HG02884 (cell line): ENCODE data around the gene LDLRAD4.

Experiments
- ATAC-seq: cut with Tn5 transposase; IDR thresholded peaks from one replicate; pipeline ENCODE4 v1.9.1; 2021; ENCODE audit warnings: mild to moderate bottlenecking, moderate library complexity; ENCODE audit not compliant: unreplicated experiment

Gene LDLRAD4

DNA sequence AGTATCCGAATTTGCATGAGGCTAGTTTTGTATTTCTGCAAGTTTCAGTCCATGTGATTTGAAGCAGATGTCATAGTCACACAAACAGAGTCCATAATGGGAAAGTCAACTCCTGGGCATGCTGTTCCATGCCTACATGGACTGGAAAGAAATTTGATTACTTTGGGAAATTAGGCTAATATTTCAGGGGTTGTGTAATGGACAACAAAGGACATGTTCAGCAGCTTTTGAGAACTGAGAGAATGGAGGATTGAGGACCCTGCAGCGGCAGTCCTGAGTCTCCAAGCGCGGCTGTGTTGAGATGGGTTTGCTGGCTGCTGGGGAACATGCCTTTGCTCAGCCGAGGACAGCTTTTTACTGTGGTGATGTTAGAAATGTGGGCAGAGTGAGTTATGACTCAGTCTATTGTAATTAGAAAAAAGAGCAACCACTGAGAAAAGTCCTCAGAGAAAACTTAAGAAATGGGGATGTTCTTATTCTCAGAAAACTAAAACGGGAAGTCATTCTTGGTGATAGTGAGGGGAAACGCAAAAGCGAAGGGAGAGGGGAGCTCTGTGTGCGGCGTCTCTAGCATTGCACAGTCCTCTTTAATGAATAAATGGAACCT is 358.6 kb downstream of the LDLRAD4 start:
- ATAC-seq, result peak; percentile 94

- no peak for ATAC-seq
Measured at GRCh38 chr18:13577781-13578180, 359.2 kb downstream of the LDLRAD4 start.

GRCh38 chr18:13578400-13578799 is 359.8 kb downstream of the LDLRAD4 start:
- ATAC-seq, result no peak

- ATAC-seq, result no peak
Measured at GRCh38 chr18:13579874-13580273, 361.3 kb downstream of the LDLRAD4 start.

DNA sequence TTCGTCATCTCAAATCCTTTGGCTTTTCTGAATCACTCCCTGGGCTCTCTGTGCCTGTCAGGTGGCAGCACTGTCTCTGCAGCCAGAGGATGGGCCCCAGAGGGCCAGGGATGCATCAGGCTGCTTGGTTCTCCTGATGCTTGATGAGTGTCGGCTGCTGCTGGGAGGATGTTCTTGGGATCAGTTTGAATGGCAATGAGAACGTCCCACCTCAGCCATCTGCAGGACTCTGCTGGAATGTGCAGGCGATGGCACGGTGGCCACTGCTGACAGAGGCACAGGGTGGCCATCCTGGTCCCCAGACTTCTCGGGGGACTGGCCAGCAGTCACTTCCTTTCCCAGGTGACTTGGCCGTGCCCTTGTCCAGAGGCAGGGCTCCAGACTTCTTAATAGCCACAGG is 361.8 kb downstream of the LDLRAD4 start:
- no peak for ATAC-seq

- no peak for ATAC-seq
Measured at GRCh38 chr18:13580991-13581390, 362.4 kb downstream of the LDLRAD4 start.

GRCh38 chr18:13581496-13582177 is 363.1 kb downstream of the LDLRAD4 start:
- no peak for ATAC-seq

GRCh38 chr18:13582178-13582670 is 363.7 kb downstream of the LDLRAD4 start:
- no peak for ATAC-seq

- ATAC-seq, result no peak
Measured at GRCh38 chr18:13583576-13584550, 365.3 kb downstream of the LDLRAD4 start.

DNA sequence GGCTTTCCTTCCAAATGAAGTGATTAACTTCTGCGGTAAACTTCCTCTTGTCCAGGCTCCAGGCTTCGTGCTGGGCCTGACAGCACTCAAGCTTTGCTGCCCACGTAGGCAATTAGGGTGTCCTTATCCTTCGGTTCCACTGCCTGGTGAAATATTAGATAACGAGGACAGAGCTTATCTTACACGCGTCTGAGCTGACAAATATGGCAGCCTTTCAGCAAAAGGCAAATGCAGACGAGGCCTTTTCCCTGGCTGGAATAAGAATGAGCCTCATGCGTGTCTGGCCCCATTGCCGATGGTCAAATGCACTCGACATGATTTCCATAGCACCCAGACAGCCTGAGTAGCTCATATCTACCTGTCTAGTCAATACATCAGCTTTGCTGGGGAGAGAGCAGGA is 366.3 kb downstream of the LDLRAD4 start:
- ATAC-seq, result no peak

GRCh38 chr18:13585379-13586153 is 367.0 kb downstream of the LDLRAD4 start:
- ATAC-seq, result peak; percentile 51

DNA sequence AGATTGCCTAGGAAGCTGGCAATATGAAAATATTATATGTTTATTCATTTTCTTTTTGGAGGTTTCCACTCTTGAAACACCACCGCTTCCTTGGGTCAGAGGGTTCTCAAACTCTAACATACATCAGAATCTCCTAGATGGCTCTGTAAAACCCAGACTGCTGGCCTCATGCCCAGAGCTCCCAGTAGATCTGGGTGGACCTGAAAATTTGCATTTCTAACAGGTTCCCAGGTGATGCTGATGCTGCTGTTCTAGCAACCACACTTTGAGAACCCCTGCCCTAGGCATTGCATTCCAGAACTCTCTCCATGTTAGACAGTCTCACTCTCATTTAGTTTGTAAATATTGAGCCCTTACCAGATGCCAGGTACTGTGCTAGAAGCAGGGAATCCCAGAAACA is 368.4 kb downstream of the LDLRAD4 start:
- no peak for ATAC-seq

- ATAC-seq, result no peak
Measured at GRCh38 chr18:13587477-13587876, 368.9 kb downstream of the LDLRAD4 start.

DNA sequence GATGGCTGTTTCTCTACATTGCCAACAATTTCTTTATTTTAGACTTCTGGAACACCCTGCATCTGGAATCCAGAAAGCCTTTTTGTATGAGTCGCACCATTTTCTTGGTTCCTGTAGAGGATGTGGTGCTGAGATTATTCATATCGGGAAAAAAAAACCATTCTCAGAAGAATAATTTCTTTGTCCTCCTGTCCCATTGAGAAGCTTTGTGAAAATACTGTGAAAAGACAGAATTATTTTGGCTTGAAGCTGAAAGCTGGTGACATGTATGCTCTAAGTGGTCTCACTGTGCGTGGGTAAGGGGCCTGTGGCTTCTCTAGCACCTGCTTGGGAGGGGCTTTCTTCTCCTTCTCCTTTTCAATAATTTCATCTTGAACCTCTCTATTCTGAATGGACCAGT is 369.4 kb downstream of the LDLRAD4 start:
- no peak for ATAC-seq

DNA sequence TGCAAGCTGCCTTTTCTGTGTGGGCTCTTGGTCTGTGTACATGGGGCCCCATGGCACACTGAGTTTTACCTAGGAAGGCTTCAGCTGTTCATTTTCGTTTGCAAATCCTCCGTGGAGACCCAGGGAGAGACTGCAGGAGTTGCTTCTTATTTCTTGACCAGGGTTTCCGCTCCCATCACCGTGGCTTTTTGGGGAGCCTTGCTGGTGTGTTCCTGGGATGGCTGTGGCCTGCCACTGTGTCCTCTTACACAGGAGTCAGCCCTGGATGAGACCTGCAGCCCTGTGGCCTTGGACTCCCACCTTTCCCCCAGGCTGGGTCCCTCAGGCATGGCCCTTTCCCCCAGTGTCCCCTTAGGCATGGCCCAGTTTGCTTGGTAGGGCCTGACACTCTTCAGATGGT is 370.8 kb downstream of the LDLRAD4 start:
- no peak for ATAC-seq

DNA sequence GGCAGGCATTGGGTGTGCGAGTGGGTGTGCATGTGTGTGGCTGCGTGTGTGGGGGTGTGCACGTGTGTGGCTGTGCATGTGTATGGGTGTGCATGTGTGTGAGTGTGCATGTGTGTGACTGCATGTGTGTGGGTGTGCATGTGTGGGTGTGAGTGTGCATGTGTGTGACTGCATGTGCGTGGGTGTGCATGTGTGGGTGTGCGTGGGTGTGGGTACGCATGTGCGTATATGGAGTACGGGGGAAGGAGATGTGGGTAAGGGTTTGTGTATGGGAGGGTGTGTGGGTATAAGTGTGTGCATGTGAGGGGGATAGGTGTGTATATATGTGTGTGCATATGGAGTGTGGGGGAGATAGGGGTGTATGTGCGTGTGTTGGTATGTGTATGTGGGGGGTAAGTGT is 371.4 kb downstream of the LDLRAD4 start:
- no peak for ATAC-seq

DNA sequence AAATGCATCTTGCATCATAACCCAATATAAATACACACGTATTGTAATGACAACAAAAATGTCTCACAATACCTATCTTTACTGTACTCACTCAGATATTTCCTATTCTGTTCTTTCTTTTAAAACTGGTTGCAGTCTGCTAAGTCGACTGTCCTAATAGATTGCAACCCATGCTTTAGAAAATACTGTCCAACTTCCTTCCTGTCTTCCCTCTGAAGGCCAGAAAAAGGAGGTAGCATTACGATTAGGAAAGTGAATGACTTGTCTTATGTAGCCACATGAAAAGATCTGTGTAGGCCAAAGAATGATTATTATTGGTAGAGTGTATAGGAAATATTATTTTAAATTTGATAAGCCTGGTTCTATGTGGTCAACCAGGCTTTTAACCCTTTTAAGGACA is 373.7 kb downstream of the LDLRAD4 start:
- no peak for ATAC-seq

DNA sequence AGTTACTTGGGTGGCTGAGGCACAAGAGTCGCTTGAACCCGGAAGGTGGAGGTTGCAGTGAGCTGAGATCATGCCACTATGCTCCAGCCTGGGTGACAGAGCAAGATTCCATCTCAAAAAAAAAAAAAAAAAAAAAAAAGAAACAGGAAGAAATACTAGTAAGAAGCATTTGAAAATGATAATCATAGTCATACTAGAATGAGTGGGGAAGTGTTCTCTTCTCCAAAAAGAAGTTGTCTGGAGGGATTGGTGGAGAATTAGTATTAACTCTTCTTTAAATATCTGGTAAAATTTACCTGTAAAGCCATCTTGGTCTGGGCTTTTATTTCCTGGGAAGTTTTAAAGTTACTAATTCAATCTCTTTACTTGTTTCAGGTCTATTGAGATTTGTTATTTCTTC is 376.0 kb downstream of the LDLRAD4 start:
- no peak for ATAC-seq

DNA sequence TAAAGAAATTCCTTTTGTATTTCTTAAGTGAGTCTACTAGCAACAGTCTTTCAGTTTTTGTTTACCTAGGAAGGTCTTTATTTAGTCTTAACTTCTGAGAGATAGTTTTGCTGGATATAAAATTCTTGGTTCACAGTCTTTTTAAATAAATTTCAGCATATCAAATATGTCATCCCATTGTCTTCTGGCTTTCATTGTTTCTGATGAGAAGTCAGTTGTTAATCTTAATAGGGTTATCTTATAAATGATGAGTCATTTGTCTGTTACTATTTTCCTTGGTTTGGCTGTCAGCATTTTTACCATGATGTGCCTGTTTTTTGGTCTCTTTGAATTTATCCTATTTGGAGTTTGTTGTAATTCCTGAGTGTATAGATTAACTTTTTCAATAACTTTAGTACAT is 378.5 kb downstream of the LDLRAD4 start:
- ATAC-seq, result no peak

DNA sequence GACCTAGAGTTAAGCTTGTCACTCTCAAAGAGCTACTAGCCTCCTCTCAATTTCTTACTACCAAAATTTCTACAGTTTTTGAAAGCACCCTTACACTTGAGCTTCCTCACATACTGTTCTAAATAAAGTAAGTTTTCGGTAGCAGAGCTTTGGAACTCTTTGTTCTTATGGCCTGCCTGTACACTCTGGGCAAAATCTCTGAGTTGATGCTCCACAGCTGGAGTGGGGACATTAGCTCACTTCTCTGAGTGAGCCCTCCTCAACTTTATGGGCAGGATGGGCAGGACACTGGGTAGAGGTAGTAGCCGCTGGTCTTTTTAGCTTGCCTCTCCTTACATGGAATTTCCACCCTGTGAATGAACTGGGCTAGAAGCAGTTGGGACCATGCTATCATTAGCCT is 380.0 kb downstream of the LDLRAD4 start:
- no peak for ATAC-seq

DNA sequence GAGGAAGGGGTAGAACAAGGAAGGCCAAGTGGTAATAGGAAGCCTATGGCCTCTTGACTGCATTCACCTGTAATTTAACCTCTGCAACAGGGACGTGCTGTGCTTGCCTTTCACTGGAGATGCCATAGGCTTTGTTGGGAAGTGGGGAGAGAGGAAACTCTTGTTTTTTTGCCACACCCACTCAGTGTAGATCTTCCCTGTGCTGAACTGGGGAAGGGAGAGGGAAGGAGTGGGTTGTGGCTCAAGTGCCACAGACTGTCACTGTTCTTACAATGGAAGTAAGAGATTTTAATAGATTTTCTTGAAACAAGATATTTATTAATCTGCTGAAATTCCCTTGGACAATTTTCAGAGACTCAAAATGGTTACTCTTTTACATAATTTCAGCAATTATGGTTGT is 380.5 kb downstream of the LDLRAD4 start:
- ATAC-seq, result no peak
